ENCODE measurements around the gene COPS6. TPM values are rescaled to one million over a fixed set of nuclear protein-coding genes. Genes with fewer than 3 reads are reported as not detected.

The COPS6 gene
- total RNA-seq (2014; rRNA removed; shearing (Covaris generic)), result 51.8 and 59.6 TPM in 2 replicates

- Histone ChIP-seq H3K4me3 (ENCODE audit: insufficient read depth, low read depth, low read length) (peak within 1 kb of the TSS; percentile 94), H3K27me3 (ENCODE audit: control insufficient read depth, insufficient read depth, low read length) (no peaks in the 10 kb centered on the region), H3K36me3 (replicated peaks; ENCODE audit: control insufficient read depth, insufficient read depth, low read length) (peaks cover 28% of the 10 kb centered on the region)
- peak; percentile 95 for DNase-seq
Observed at GRCh38 chr7:100088621-100089457, at the start of gene COPS6. TSS of gene COPS6 (plus strand) at chr7:100088969. CDS start at chr7:100088991, 22 bp downstream.

DNA sequence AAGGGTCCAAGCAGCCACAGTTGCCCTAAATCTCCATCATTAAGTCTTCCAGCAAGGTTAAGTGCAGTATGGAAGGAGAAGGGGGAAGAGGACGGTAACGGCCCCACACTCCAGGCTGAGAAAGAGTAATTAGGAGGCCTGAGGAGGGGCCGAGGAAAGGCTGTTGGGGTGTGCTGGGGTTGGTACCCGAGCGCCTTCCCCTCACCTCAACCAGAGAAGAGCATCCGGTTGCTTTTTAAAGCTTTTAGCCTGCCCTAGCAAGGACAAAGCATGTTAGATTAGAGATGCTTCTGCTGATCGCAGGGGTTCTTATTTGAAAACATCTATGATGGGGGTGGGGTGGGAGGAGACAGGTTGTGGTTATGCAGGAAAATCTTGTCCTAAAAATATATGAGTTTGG, 48.2 kb upstream of the COPS6 start:
- DNase-seq, result no peak
- H3K27me3 ChIP-seq (ENCODE audit: control insufficient read depth, insufficient read depth, low read length), result no peaks in the 10 kb centered on the region

GRCh38 chr7:100044718-100045117, 44.1 kb upstream of the COPS6 start:
- no peak overlapping the region for H3K4me3 ChIP-seq (ENCODE audit: insufficient read depth, low read depth, low read length)
- H3K36me3 ChIP-seq (replicated peaks; ENCODE audit: control insufficient read depth, insufficient read depth, low read length), result no peaks in the 10 kb centered on the region
- H3K27me3 ChIP-seq (ENCODE audit: control insufficient read depth, insufficient read depth, low read length), result no peaks in the 10 kb centered on the region
- DNase-seq, result peak; percentile 54

More for the DNA sequence above, 48.2 kb upstream of the COPS6 start:
- Histone ChIP-seq H3K36me3 (replicated peaks; ENCODE audit: control insufficient read depth, insufficient read depth, low read length) (no peaks in the 10 kb centered on the region), H3K4me3 (ENCODE audit: insufficient read depth, low read depth, low read length) (no peak overlapping the region)

GRCh38 chr7:100048680-100049079, 40.1 kb upstream of the COPS6 start:
- H3K27me3 ChIP-seq (ENCODE audit: control insufficient read depth, insufficient read depth, low read length), result no peaks in the 10 kb centered on the region
- no peak overlapping the region for H3K4me3 ChIP-seq (ENCODE audit: insufficient read depth, low read depth, low read length)
- no peaks in the 10 kb centered on the region; the same call in 1 of the 2 replicates for H3K36me3 ChIP-seq (replicated peaks; ENCODE audit: control insufficient read depth, insufficient read depth, low read length)
- no peak for DNase-seq

- peak; percentile 98 for DNase-seq
- Histone ChIP-seq H3K4me3 (ENCODE audit: insufficient read depth, low read depth, low read length) (peak within 1 kb of the TSS; percentile 71), H3K36me3 (replicated peaks; ENCODE audit: control insufficient read depth, insufficient read depth, low read length) (no peaks in the 10 kb centered on the region; the same call in 1 of the 2 replicates), H3K27me3 (ENCODE audit: control insufficient read depth, insufficient read depth, low read length) (no peaks in the 10 kb centered on the region)
Observed at GRCh38 chr7:100049441-100050291, 39.1 kb upstream of the COPS6 start, which contains the start of gene ZSCAN21. TSS of gene ZSCAN21 (plus strand) at chr7:100049774. CDS start at chr7:100057007, 7,233 bp downstream.

GRCh38 chr7:100051611-100052010, 37.2 kb upstream of the COPS6 start:
- peaks cover under 1% of the 10 kb centered on the region; the same call in 1 of the 2 replicates for H3K36me3 ChIP-seq (replicated peaks; ENCODE audit: control insufficient read depth, insufficient read depth, low read length)
- H3K27me3 ChIP-seq (ENCODE audit: control insufficient read depth, insufficient read depth, low read length), result no peaks in the 10 kb centered on the region
- H3K4me3 ChIP-seq (ENCODE audit: insufficient read depth, low read depth, low read length), result no peak overlapping the region
- no peak for DNase-seq

GRCh38 chr7:100053215-100053614, 35.6 kb upstream of the COPS6 start:
- DNase-seq, result peak; percentile 78
- H3K27me3 ChIP-seq (ENCODE audit: control insufficient read depth, insufficient read depth, low read length), result no peaks in the 10 kb centered on the region
- H3K4me3 ChIP-seq (ENCODE audit: insufficient read depth, low read depth, low read length), result no peak overlapping the region
- H3K36me3 ChIP-seq (replicated peaks; ENCODE audit: control insufficient read depth, insufficient read depth, low read length), result peaks cover 11% of the 10 kb centered on the region

GRCh38 chr7:100057006-100057405, 31.8 kb upstream of the COPS6 start:
- DNase-seq, result no peak
- H3K4me3 ChIP-seq (ENCODE audit: insufficient read depth, low read depth, low read length), result no peak overlapping the region
- H3K27me3 ChIP-seq (ENCODE audit: control insufficient read depth, insufficient read depth, low read length), result no peaks in the 10 kb centered on the region
- peaks cover 21% of the 10 kb centered on the region for H3K36me3 ChIP-seq (replicated peaks; ENCODE audit: control insufficient read depth, insufficient read depth, low read length)

GRCh38 chr7:100059251-100059739, 29.5 kb upstream of the COPS6 start:
- no peak for DNase-seq
- Histone ChIP-seq H3K36me3 (replicated peaks; ENCODE audit: control insufficient read depth, insufficient read depth, low read length) (peaks cover 28% of the 10 kb centered on the region), H3K4me3 (ENCODE audit: insufficient read depth, low read depth, low read length) (no peak overlapping the region), H3K27me3 (ENCODE audit: control insufficient read depth, insufficient read depth, low read length) (no peaks in the 10 kb centered on the region)

GRCh38 chr7:100061518-100062193, 27.1 kb upstream of the COPS6 start:
- Histone ChIP-seq H3K4me3 (ENCODE audit: insufficient read depth, low read depth, low read length) (no peak overlapping the region), H3K36me3 (replicated peaks; ENCODE audit: control insufficient read depth, insufficient read depth, low read length) (peaks cover 33% of the 10 kb centered on the region), H3K27me3 (ENCODE audit: control insufficient read depth, insufficient read depth, low read length) (no peaks in the 10 kb centered on the region)
- no peak for DNase-seq

DNA sequence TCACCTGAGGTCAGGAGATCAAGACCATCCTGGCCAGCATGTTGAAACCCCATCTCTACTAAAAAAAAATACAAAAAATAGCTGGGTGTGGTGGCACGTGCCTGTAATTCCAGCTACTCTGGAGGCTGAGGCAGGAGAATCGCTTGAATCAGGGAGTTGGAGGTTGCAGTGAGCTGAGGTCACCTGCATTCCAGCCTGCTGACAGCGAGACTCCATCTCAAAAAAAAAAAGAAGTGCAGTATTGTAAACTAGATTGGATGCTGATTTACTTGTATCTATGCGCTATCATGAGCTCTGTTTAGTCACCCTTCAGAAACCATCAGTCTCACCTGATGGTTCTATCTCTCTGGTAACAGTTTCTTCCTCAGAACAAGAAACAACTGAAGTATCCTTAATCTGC, 25.4 kb upstream of the COPS6 start:
- no peak for DNase-seq
- H3K27me3 ChIP-seq (ENCODE audit: control insufficient read depth, insufficient read depth, low read length), result no peaks in the 10 kb centered on the region
- no peak overlapping the region for H3K4me3 ChIP-seq (ENCODE audit: insufficient read depth, low read depth, low read length)

DNA sequence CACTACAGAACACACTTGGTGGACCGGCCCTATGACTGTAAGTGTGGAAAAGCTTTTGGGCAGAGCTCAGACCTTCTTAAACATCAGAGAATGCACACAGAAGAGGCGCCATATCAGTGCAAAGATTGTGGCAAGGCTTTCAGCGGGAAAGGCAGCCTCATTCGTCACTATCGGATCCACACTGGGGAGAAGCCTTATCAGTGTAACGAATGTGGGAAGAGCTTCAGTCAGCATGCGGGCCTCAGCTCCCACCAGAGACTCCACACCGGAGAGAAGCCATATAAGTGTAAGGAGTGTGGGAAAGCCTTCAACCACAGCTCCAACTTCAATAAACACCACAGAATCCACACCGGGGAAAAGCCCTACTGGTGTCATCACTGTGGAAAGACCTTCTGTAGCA, 24.6 kb upstream of the COPS6 start:
- no peaks in the 10 kb centered on the region for H3K27me3 ChIP-seq (ENCODE audit: control insufficient read depth, insufficient read depth, low read length)
- no peak for DNase-seq
- H3K36me3 ChIP-seq (replicated peaks; ENCODE audit: control insufficient read depth, insufficient read depth, low read length), result peaks cover 17% of the 10 kb centered on the region
- no peak overlapping the region for H3K4me3 ChIP-seq (ENCODE audit: insufficient read depth, low read depth, low read length)

More for the DNA sequence above, 25.4 kb upstream of the COPS6 start:
- peaks cover 21% of the 10 kb centered on the region for H3K36me3 ChIP-seq (replicated peaks; ENCODE audit: control insufficient read depth, insufficient read depth, low read length)

- DNase-seq, result no peak
- no peaks in the 10 kb centered on the region for H3K27me3 ChIP-seq (ENCODE audit: control insufficient read depth, insufficient read depth, low read length)
- H3K36me3 ChIP-seq (replicated peaks; ENCODE audit: control insufficient read depth, insufficient read depth, low read length), result peaks cover 23% of the 10 kb centered on the region
- no peak overlapping the region for H3K4me3 ChIP-seq (ENCODE audit: insufficient read depth, low read depth, low read length)
Observed at GRCh38 chr7:100065452-100066186, 23.1 kb upstream of the COPS6 start.
